Transverse colon (tissue), 4 donors: ENCODE measurements around the gene TUFM. TPM values are rescaled to one million over a fixed set of nuclear protein-coding genes. Genes with fewer than 3 reads are reported as not detected.

Source experiments
- DNase-seq: peaks from one replicate; pipeline ENCODE4 v3.0.0-alpha.2; 2019
- H3K27ac ChIP-seq, 4 donors: fragments of 200-600 bp; sonication (generic); 2 replicates each; pipeline ENCODE4 v1.5.1; 2016 to 2018; ENCODE audit warnings: inconsistent platforms in 4 of 4
- H3K27me3 ChIP-seq: fragments of 200-600 bp; sonication (generic); 2 replicates; pipeline ENCODE4 v1.5.1; 2017; ENCODE audit warnings: inconsistent platforms
- H3K36me3 ChIP-seq, 4 donors: fragments of 200-600 bp; sonication (generic); 2 replicates each; pipeline ENCODE4 v1.5.1; 2017 to 2019; ENCODE audit warnings: inconsistent platforms in 4 of 4
- H3K4me1 ChIP-seq, 4 donors: fragments of 200-600 bp; sonication (generic); 2 replicates each; pipeline ENCODE4 v1.5.1; 2017 to 2020; ENCODE audit warnings: inconsistent platforms in 4 of 4
- H3K4me3 ChIP-seq, 4 donors: fragments of 200-600 bp; sonication (generic); 1 replicate in 1 of 4; 2 replicates in 3 of 4; pipeline versions ENCODE4 v1.5.1 to v1.6.1; 2017 to 2019; ENCODE audit warnings: inconsistent platforms in 4 of 4
- H3K9me3 ChIP-seq, 2 donors: fragments of 200-600 bp; sonication (generic); 2 replicates each; pipeline ENCODE4 v1.5.1; 2017 to 2019; ENCODE audit warnings: inconsistent platforms in 2 of 2
- EP300 ChIP-seq: sonication (generic); formaldehyde crosslinking; IDR thresholded peaks from one replicate; pipeline ENCODE4 v1.6.1; 2017; ENCODE audit warnings: antibody characterized with exemption, low read depth
- POLR2A ChIP-seq: fragments of 450-650 bp; IDR thresholded peaks from one replicate; pipeline ENCODE4 v1.6.1; 2016; ENCODE audit warnings: antibody characterized with exemption, mild to moderate bottlenecking, moderate library complexity
- POLR2AphosphoS5 ChIP-seq, 3 donors: sonication (generic); formaldehyde crosslinking; IDR thresholded peaks; one replicate each; pipeline ENCODE4 v1.6.1; 2016; ENCODE audit warnings: antibody characterized with exemption in 3 of 3
- WGBS, 2 donors: methylation state at CpG; one replicate each; pipeline ENCODE4 v1.1.5; 2018; ENCODE audit warnings: low coverage in 1 of 2; 5-methylcytosine and 5-hydroxymethylcytosine counted together
- in situ Hi-C, 4 donors: fragments of 200-750 bp; cut with MboI; loops; one replicate each; pipeline versions ENCODE4 v1.15.0 to v1.15.1; 2017; ENCODE audit warnings: low sequenced_read_pairs in 3 of 4, low pct_ligation_motif_present in 1 of 4, low pct_unique_long_range_greater_than_20kb in 1 of 4
- intact Hi-C: fragments of 100-400 bp; cut with DNase I; formaldehyde crosslinking; loops from one replicate; pipeline ENCODE4 v1.15.1; 2023; ENCODE audit warnings: low total_unique reads
- total RNA-seq, 4 donors: library from RNA; depleted of rRNA; stranded (reverse); fragments of >200 nt; gene quantifications; one replicate each; pipeline ENCODE4 v1.1.0, GENCODE V29; 2016
- TF ChIP-seq, protein P1 (sequence below), 5 experiments: fragments of 200-600 bp in 3 of 5; fragments of 450-650 bp in 2 of 5; sonication (generic) in 3 of 5; IDR thresholded peaks; 1 replicate in 2 of 5; 2 replicates in 3 of 5; pipeline ENCODE4 v1.5.1; 2016 to 2017; ENCODE audit warnings: antibody characterized with exemption in 5 of 5, inconsistent platforms in 3 of 5, mild to moderate bottlenecking in 2 of 5, moderate library complexity in 1 of 5

TUFM gene
- total RNA-seq, 4 donors from 2014 or later: 126 to 190 (median 143) TPM

DNA sequence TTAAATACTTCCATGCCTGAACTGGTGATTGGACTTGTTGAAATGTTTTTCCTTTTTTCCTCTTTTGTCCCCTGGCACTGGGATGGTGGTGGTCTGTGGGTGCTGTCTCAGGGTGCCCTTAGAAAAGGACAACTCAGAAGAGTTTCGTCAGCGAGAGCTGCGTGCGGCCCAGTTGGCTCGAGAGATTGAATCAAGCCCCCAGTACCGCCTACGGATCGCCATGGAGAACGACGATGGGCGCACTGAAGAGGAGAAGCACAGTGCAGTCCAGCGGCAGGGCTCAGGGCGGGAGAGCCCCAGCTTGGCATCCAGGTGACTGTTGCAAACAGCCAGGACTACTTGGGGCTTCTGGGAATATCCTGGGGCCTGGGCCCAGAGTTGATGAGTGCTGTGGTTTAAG is 16.4 kb downstream of the TUFM start:
- H3K4me1 ChIP-seq: peaks cover 10 to 12% (median 11%) of the 10 kb centered on the region in 4 donors
- in situ Hi-C loops (loop anchor here in 1 of 4 donors (10.0 kb wide), 1 partner anchor 115 kb away; no protein-coding TSS in a partner anchor), intact Hi-C loops (no loop called here)
- H3K4me3 ChIP-seq: no peak overlapping the region
- H3K27ac ChIP-seq: no peak overlapping the region
- DNase-seq: no peak
- WGBS, 2 donors: 92% methylated on average over 13 of the region's 13 CpGs; no CpG with 5 or more reads in 1 of the 2 donors
- no peak for TF ChIP-seq POLR2A
- no peak for TF ChIP-seq POLR2AphosphoS5 (IDR thresholded peaks at IDR 0.05)
- no peak for TF ChIP-seq EP300
- peaks cover 0 to 90% (median 42%) of the 10 kb centered on the region in 4 donors for H3K36me3 ChIP-seq
- H3K9me3 ChIP-seq: no peaks in the 10 kb centered on the region
- no peaks in the 10 kb centered on the region for H3K27me3 ChIP-seq

DNA sequence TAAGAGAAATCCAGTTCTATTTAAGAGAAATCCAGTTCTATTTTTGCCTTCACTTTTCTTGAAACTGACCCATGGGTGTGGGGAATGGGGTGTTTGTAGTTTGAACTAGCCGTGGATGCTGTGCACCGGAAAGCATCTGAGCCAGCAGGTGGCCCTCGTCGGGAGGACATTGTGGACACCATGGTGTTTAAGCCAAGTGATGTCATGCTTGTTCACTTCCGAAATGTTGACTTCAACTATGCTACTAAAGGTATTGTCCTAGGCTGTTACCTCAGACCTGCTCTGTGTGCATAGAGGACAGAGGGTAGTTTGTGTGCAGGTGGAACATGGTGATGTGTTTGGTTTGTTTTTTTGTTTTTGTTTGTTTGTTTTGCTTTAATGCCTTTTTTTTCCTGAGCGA is 20.0 kb downstream of the TUFM start:
- H3K36me3 ChIP-seq: peaks cover 0 to 54% (median 21%) of the 10 kb centered on the region in 4 donors
- intact Hi-C loops (no loop called here), in situ Hi-C loops (loop anchor here in 1 of 4 donors (10.0 kb wide), 1 partner anchor 119 kb away; no protein-coding TSS in a partner anchor)
- peaks cover 16 to 24% (median 22%) of the 10 kb centered on the region in 4 donors for H3K4me1 ChIP-seq
- H3K9me3 ChIP-seq: no peaks in the 10 kb centered on the region
- 67 to 82% methylated on average over 2 to 6 of the region's 6 CpGs for WGBS, 2 donors
- DNase-seq: no peak
- H3K27ac ChIP-seq: no peak overlapping the region
- H3K27me3 ChIP-seq: no peaks in the 10 kb centered on the region
- H3K4me3 ChIP-seq: no peak overlapping the region
- TF ChIP-seq POLR2AphosphoS5 (IDR thresholded peaks at IDR 0.05): no peak
- TF ChIP-seq, protein P1, sequence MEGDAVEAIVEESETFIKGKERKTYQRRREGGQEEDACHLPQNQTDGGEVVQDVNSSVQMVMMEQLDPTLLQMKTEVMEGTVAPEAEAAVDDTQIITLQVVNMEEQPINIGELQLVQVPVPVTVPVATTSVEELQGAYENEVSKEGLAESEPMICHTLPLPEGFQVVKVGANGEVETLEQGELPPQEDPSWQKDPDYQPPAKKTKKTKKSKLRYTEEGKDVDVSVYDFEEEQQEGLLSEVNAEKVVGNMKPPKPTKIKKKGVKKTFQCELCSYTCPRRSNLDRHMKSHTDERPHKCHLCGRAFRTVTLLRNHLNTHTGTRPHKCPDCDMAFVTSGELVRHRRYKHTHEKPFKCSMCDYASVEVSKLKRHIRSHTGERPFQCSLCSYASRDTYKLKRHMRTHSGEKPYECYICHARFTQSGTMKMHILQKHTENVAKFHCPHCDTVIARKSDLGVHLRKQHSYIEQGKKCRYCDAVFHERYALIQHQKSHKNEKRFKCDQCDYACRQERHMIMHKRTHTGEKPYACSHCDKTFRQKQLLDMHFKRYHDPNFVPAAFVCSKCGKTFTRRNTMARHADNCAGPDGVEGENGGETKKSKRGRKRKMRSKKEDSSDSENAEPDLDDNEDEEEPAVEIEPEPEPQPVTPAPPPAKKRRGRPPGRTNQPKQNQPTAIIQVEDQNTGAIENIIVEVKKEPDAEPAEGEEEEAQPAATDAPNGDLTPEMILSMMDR (IDR thresholded peaks at IDR 0.05): no peak
- TF ChIP-seq POLR2A: no peak
- TF ChIP-seq EP300: no peak

DNA sequence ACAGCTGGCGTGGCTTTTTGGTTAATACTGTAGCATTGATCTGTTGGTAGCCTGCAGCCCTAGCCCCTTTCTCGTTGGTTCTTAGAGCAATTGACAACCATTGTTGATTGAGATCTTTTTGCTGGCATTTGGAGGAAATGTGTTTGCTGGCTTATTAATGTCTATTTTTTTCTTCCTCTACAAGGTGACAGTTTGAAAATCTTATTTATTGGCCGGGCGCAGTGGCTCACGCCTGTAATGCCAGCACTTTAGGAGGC is 21.5 kb downstream of the TUFM start:
- no peaks in the 10 kb centered on the region for H3K27me3 ChIP-seq
- no peak for DNase-seq
- no peaks in the 10 kb centered on the region for H3K9me3 ChIP-seq
- in situ Hi-C loops: loop anchor here in 1 of 4 donors (10.0 kb wide), 1 partner anchor 120 kb away; no protein-coding TSS in a partner anchor
- intact Hi-C loops: no loop called here
- TF ChIP-seq, protein P1 (IDR thresholded peaks at IDR 0.05): no peak
- TF ChIP-seq POLR2A (no peak), EP300 (no peak), POLR2AphosphoS5 (IDR thresholded peaks at IDR 0.05) (no peak)
- peak overlapping the region; percentile 99 to 100 (median 100) for H3K27ac ChIP-seq
- H3K4me1 ChIP-seq: peaks cover 16 to 31% (median 24%) of the 10 kb centered on the region in 4 donors
- 20 to 33% methylated on average over 4 to 5 of the region's 5 CpGs for WGBS, 2 donors
- H3K4me3 ChIP-seq: peak overlapping the region; percentile 84 to 100 (median 99)
- peaks cover 0 to 40% (median 14%) of the 10 kb centered on the region in 4 donors for H3K36me3 ChIP-seq

DNA sequence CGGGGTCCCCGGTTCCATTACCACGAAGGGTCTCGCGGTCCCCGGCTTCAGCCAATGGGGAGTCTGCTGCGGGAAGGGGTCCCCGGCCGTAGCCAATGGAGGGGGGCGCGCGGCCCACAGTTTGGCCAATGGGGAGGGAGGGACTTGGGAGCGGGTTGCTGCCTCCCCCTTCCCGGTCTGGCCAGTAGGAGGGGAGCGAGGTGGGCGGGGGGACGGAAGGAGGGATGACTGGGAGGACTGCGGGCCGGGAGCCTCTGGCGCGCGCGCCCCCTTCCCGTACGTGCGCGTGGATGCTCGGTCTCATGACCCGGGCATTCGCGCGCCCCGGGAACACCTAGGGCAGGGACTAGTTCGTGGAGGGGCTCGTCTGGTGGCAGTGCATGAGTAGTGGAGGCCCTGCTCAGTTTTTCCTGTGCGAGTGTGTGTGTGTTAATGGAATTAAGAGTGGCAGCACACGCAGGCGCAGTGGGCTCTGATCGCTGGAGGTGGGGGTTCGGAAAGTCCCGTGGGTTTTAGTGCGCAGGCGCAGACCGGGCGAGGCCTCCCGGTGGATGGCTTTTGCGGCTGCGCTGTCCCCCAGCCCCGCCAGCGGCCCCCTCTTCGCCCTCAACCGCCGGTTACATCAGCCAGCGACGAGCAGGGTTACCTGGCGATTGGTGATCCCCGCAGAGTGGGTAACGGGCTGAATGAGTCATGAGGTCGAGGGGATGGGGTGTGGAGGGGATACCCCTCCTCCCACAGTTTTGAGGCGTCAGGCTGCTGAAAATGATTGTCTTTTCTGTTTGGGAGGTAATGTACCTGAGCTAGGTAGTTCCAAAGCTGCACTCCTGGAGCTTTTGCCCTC is 22.1 kb downstream of the TUFM start:
- in situ Hi-C loops (loop anchor here in 1 of 4 donors (10.0 kb wide), 1 partner anchor 121 kb away; no protein-coding TSS in a partner anchor), intact Hi-C loops (no loop called here)
- Histone ChIP-seq H3K4me1 (peaks cover 16 to 31% (median 24%) of the 10 kb centered on the region in 4 donors), H3K9me3 (no peaks in the 10 kb centered on the region), H3K36me3 (peaks cover 0 to 35% (median 11%) of the 10 kb centered on the region in 4 donors), H3K27ac (peak overlapping the region; percentile 99 to 100 (median 100)), H3K4me3 (peak overlapping the region; percentile 84 to 100 (median 99)), H3K27me3 (no peaks in the 10 kb centered on the region)
- TF ChIP-seq POLR2A (peak; percentile 71), EP300 (no peak), POLR2AphosphoS5 (IDR thresholded peaks at IDR 0.05) (peak; percentile 44 to 80 (median 64))
- TF ChIP-seq, protein P1 (IDR thresholded peaks at IDR 0.05): peak in 4 of 5 experiments; percentile 21 to 67 (median 26)
- WGBS, 2 donors: 0% methylated on average over 2 to 35 of the region's 60 CpGs
- DNase-seq: peak; percentile 97
